ENCODE data around the gene WDR27.

DNA sequence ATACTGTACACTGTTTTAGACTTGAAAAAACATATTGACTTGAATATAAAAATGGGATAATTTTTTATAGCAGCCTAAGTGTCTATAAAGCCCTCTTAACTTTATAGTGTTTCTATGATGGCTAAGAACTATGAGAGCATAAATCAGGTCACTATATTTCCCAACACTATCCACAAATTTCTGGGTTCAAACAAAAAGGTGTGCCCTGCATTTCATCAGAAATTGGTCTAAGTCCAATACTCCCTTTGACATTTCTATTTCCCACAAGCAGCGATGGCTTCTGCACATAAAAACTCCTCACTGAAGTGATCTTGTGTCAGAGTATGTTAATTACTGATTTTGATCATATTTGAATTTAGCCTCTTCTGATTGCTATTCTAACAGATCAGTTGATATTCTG is 143.9 kb downstream of the WDR27 start:
- TF ChIP-seq, protein P1, sequence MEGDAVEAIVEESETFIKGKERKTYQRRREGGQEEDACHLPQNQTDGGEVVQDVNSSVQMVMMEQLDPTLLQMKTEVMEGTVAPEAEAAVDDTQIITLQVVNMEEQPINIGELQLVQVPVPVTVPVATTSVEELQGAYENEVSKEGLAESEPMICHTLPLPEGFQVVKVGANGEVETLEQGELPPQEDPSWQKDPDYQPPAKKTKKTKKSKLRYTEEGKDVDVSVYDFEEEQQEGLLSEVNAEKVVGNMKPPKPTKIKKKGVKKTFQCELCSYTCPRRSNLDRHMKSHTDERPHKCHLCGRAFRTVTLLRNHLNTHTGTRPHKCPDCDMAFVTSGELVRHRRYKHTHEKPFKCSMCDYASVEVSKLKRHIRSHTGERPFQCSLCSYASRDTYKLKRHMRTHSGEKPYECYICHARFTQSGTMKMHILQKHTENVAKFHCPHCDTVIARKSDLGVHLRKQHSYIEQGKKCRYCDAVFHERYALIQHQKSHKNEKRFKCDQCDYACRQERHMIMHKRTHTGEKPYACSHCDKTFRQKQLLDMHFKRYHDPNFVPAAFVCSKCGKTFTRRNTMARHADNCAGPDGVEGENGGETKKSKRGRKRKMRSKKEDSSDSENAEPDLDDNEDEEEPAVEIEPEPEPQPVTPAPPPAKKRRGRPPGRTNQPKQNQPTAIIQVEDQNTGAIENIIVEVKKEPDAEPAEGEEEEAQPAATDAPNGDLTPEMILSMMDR (IDR thresholded peaks at IDR 0.05) = no peak
- no peak for TF ChIP-seq POLR2A (IDR thresholded peaks at IDR 0.05)
